GM21390 (cell line): ENCODE results near the gene PGAM2.
A peak's percentile ranks its signal among the peaks of the same experiment; 100 is the strongest.
"Not testable (repeated sequence)": the region's sequence is repeated elsewhere in the genome, so short reads cannot be mapped to it uniquely, and the experiment has no call there.

Source experiments
- ATAC-seq: cut with Tn5 transposase; IDR thresholded peaks from one replicate; pipeline ENCODE4 v1.9.1; 2021; ENCODE audit not compliant: unreplicated experiment

Gene PGAM2

DNA sequence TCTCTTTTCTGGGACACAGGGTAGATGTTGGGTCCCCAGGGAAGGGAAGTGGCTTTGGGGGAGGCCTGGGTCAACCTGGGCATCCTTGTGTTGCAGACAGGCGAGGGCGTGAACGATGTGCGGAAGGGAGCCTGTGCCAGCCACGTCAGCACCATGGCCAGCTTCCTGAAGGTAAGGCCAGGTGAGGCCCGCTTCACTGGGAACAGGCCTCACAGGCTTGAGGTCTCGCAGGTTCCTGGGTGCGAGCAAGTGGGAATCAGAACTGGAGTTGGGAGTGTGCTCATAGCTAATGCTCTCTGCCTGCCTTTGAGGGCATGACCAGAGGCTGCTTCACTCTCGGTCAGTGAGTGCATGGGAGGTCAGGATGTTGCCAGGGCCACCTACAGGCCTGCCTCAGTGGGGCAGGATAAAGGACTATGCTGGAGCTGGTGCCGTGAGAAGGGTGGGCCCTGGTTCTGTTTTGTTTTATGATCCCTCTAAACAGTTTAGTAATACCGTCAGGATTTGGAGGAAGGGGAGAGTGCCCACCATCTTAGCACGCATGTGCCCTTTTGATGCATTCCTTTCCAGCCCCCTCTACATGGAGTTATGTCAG is 12.5 kb downstream of the PGAM2 start:
- no peak for ATAC-seq

GRCh38 chr7:44051611-44052220 is 13.7 kb downstream of the PGAM2 start:
- ATAC-seq = no peak

DNA sequence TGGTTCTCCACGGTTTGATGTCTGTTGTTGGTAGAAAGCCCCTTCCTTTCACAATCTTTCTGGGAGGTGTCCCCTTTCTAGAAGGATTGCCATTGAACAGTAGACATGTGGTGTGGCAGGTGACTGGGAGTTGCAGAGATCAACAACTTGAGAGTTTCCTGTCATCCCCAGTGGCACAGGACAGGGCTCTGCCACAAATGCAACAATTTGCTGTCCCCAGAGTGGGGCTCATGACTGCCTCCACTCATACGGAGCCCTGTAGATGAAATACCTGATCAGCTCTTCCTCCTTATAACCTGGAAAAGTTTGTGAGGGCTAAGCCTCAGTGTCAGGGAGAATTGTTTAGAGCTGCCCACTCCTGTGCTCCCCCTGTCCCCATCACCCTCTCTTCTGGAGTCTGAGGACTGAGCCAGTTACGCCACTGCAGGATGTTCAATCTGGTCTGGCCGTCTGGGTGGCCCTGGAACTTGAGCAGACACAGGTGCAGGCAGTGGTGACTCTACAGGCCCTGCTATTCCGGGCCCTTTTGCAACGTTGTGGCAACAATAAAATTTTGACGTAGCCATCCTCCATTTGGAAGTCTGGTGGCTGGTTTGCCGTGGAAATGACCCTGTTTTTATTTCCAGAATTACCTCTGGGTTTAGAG is 14.3 kb downstream of the PGAM2 start:
- ATAC-seq = no peak

DNA sequence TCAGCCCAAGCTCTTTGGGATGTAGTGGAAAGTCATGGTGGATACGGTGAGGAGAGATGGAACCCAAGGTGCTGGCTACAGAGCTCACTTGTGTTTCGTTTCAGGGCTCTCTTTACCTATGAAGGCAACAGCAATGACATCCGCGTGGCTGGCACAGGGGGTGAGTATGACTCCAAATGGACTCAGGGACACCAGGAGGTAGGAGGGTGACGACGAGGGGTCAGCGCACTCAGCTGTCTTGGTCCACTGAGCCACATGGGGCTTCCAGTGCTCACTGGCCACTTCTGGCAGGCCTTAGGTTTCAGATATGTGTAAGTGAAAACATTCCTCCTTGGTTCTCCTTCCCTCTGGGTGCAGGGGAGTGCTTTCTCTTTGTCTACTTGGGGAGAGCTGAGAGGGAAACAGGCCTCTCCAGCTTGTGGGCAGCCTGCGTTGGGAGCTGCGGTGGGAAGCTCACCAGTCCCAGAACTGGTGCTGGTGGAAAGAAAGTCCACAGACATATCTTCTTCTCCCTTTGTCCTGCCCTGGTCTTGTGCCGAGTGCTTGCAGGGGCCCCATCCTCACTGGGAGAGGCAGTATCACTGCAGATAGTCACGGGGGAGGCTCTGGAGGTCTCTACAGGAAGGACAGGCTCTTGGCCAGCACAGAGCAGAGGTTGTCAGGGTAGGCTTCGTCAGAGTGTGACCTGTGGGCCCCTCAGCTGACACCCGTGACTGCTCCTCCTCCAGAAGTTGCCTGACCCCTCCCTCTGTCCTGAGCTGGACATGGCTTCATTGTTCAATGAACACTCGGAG is 15.0 kb downstream of the PGAM2 start:
- ATAC-seq = no peak

- no peak for ATAC-seq
Measured at GRCh38 chr7:44048031-44048795, 17.2 kb downstream of the PGAM2 start.

GRCh38 chr7:44046321-44047061 is 18.9 kb downstream of the PGAM2 start:
- peak; percentile 55 for ATAC-seq

- no peak for ATAC-seq
Measured at GRCh38 chr7:44045226-44046014, 19.9 kb downstream of the PGAM2 start.

GRCh38 chr7:44044315-44045225 is 20.8 kb downstream of the PGAM2 start, which contains the start of gene DBNL:
Gene DBNL (plus strand): TSS chr7:44044702. CDS start chr7:44044738, 36 bp downstream.
- ATAC-seq = peak; percentile 66

DNA sequence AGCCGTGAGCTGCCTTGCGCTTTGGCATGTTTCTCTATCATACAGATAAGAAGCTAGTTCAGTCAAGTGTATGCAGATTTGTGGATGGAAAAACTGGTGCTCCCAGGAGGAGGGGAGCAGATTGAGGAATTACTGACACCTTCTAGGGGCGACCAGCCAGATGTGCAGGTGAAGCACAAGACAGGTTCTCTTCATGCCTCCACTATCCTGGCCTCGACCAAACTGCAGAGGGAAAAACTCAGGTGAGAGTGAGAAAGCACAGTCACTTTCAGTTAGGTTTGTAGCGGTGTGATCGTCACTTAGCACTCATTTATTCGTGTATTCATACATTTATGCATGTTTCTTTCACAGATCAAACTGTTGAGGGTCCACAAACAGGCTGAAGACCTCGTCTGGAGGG is 21.5 kb downstream of the PGAM2 start:
- no peak for ATAC-seq

DNA sequence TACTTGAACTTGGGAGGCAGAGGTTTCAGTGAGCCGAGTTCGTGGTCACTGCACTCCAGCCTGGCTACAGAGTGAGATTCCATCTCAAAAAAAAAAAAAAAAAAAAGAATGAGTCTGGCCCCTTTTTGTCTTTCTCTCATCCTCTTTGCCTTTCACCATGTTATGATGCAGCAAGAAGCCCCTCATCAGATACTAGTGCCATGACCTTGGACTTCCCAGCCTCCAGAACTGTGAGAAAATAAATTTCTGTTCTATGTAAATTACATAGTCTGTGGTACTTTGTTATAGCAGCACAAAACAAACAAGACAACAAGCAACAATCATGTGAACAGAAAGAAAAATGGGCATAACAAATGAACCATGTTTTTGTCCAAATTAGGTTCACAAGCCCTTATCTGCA is 23.1 kb downstream of the PGAM2 start:
- ATAC-seq = no peak

GRCh38 chr7:44040493-44040891 is 24.9 kb downstream of the PGAM2 start:
- ATAC-seq = peak; percentile 38

GRCh38 chr7:44039800-44040492 is 25.4 kb downstream of the PGAM2 start:
- ATAC-seq = peak; percentile 2

- peak; percentile 68 for ATAC-seq
Measured at GRCh38 chr7:44038961-44039558, 26.3 kb downstream of the PGAM2 start.

DNA sequence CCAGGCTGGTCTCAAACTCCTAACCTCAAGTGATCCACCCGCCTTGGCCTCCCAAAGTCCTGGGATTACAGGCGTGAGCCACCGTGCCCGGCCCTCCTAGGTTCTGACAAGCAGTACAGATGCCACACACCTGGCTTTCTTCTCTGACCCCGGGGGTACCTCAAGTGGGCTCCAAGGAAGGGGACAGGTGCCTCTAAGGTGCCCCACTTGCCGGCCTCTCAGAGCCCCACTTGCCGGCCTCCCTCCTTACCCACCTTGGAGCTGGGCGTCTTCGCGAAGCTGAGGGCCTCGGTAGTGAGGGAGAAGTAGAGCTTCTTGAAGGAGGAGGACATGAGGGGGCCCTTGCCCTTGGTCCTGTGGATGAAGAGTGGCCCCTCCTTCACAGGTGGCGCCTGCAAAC is 26.8 kb downstream of the PGAM2 start:
- not testable (repeated sequence) for ATAC-seq

DNA sequence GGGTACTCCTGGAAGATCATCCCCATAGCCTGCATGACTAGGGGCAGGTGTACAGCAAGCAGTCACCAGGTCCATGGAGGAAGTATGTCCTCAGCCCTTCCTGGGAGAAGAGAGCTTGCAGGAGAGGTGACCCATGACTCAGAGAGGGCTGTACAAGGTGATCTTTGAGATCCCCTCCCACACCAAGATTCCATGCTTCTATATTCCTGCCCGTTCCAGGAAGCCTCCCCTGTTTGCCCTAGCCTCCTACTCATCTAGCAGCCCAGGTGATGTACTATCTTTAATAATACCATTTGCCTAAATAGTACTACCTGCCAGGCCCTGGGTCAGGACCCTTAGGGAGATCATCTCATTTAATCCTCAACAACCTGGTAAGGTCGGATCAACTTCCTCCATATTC is 27.4 kb downstream of the PGAM2 start:
- not testable (repeated sequence) for ATAC-seq

- not testable (repeated sequence) for ATAC-seq
Measured at GRCh38 chr7:44036364-44036763, 29.0 kb downstream of the PGAM2 start.
